Middle frontal gyrus (tissue), 1 donor: ENCODE results near the gene C19orf85.
"Not testable (repeated sequence)": the region's sequence is repeated elsewhere in the genome, so short reads cannot be mapped to it uniquely, and the experiment has no call there.

Source experiments
- DNase-seq: peaks from one replicate; pipeline ENCODE4 v3.0.0-alpha.2; 2015; ENCODE audit warnings: low spot score; ENCODE audit errors: extremely low spot score

The C19orf85 gene

DNA sequence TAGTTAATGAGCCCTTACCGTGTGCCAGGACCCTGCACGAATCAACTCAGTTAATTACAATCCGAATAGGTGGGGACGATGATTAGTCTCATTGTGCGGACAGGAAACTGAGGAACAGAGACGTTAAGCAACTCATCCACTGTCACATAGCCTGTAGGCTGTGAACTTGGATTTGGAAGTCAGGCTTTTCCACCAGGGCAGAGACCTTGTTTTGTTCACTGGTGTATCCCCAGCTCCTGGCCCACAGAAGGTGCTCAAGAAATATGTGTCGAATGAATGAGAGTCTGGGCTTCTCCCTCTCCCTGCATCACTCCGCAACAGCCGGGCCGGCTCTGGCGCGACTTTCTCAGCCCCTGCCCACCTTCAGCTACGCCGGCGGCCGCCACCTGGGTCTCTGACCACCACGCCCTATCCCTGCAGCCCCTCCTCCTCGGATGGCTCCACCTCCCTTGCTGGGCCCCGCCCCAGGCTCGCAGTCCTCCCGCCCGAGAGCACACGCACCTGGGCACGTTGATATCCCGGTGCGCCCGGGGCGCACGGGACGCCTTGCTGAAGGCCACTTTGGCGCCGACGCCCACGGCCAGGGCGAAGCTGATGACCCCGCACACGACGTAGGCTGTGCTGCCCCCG, 22.7 kb downstream of the C19orf85 start:
- DNase-seq: no peak

DNA sequence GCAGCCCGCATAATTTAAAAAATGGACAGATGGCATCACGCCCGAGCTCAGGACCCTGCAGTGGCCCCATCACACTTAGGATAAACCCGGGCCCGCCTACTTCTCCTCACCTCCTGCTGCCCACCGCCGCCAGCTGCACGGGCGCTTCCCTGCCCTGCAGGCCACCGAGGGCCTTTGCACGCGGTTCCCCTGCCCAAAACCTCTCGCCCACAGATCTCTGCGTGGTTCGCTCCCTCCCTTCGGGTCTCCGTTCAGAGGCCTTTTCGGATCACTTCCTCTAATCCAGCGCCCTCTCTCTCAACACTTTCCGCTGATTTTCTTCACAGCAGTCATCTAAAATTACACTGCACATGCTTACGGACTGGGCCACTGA, 23.2 kb downstream of the C19orf85 start:
- DNase-seq: no peak

GRCh38 chr19:55440411-55441105, 24.0 kb downstream of the C19orf85 start:
- DNase-seq: no peak

DNA sequence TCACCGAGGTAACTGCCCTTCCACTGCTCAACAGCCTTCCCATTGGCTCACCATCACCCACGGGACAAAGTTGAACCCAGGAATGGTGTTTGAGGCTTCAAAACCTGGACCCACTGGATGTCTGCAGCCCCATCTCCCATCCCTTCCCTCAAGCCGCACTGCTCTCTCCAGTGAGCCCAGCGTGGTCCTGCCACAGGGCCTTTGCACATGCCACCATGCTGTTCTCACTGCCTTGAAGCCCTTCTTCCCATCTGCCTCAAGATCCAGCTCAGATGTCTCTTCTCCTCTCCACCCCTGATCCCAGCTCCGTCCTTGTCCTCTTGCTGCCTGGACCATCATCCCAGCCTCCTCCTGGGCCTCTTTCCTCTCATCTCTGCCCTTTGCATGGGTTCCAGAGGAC, 25.5 kb downstream of the C19orf85 start:
- DNase-seq: no peak

DNA sequence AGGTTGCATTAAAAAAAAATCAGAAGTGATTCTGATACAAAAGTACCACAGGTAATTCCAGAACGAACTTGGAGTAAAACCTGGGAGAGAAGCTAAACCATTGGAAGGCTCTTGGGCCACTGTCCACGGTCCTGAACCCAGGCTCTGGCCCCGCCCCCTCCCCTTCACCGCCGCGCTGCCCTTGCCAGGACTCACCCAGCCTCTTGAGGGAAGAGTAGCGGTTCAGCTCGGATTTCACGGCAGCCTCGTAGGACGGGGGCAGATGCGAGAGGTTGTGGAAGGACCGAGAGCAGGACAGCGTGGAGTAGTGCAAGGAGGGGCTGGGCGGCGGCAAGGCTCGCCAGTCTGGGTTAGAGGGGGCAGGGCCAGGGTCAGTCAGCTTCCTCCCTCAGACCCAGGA, 27.1 kb downstream of the C19orf85 start:
- no peak for DNase-seq

- no peak for DNase-seq
Measured at GRCh38 chr19:55436847-55437246, 27.7 kb downstream of the C19orf85 start.

- no peak for DNase-seq
Measured at GRCh38 chr19:55435020-55435419, 29.5 kb downstream of the C19orf85 start.

DNA sequence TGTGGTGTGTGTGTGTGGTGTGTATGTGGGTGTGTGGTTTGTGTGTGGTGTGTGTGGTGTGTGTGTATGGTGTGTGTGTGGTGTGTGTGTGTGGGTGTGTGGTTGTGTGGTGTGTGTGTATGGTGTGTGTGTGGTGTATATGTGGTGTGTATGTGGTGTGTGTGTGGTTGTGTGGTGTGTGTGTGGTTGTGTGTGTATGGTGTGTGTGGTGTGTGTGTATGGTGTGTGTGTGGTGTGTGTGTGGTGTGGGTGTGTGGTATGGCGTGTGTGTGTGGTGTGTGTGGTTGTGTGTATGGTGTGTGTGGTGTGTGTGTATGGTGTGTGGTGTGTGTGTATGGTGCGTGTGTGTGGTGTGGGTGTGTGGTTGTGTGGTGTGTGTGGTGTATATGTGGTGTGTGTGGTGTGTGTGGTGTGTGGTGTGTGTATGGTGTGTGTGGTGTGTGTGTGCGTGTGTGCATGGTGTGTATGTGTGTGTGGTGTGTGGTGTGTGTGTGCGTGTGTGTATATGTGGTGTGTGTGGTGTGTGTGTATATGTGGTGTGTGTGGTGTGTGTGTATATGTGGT, 30.1 kb downstream of the C19orf85 start:
- DNase-seq: no peak

GRCh38 chr19:55433292-55433691, 31.3 kb downstream of the C19orf85 start:
- DNase-seq: no peak

- DNase-seq: no peak
Measured at GRCh38 chr19:55432241-55432959, 32.2 kb downstream of the C19orf85 start.

GRCh38 chr19:55431183-55431582, 33.4 kb downstream of the C19orf85 start:
- DNase-seq: no peak

DNA sequence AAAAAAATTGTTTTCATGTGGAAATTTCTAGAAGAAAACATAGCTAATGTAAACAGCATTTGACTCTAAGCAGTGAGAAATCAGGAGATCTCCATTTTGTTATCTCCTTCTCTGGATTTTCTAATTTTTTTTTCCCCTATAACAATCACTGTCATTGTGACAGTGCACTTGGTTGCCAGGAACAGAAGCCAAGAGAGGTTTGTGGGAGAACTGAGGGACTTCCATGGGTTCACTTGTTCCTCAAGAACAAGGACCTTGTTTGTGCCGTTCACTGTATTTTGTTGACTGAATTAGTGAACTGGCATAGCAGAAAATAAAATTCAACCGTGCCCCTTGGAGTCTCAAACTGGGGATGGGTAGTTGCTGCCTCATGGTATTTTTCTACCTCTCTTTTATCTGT, 38.5 kb downstream of the C19orf85 start:
- DNase-seq: peak; percentile 74

- DNase-seq: no peak
Measured at GRCh38 chr19:55424518-55424917, 40.0 kb downstream of the C19orf85 start.

DNA sequence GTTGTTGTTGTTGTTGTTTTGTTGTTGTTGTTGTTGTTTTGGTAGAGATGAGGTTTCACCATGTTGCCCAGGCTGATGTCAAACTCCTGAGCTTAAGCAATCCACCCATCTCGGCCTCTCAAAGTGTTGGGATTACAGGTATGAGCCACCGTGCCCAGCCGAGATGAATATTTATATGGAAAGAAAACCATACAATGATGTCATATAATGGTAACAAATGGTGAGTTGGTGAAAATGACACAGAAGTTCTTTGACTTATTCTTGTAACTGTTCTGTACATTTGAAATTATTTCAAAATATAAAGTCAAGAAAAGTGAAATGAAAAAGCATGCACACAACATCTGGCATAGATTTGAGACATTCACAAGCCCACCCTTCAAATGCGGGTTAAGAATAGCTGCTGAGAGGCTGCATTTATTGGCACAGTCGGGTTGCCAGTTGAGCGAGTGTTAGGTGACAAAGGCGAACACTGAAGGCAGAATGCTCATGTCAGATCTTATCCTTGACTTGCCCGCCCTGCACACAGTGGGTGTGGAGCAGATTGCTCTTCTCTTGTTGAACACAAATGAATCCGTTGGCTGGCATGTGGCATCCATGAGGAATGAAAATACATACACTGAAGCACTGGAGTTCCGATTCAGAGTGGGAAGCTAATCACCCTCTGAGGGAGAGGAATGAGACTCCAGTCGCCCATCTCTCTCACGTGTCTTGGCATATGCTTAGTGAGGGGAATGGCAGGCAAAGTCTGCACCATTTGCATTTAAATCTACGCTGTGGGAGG, 41.1 kb downstream of the C19orf85 start:
- no peak for DNase-seq

GRCh38 chr19:55421281-55421680, 43.3 kb downstream of the C19orf85 start:
- not testable (repeated sequence) for DNase-seq

GRCh38 chr19:55419624-55420236, 44.8 kb downstream of the C19orf85 start:
- DNase-seq: no peak

- no peak for DNase-seq
Measured at GRCh38 chr19:55419103-55419502, 45.4 kb downstream of the C19orf85 start.

DNA sequence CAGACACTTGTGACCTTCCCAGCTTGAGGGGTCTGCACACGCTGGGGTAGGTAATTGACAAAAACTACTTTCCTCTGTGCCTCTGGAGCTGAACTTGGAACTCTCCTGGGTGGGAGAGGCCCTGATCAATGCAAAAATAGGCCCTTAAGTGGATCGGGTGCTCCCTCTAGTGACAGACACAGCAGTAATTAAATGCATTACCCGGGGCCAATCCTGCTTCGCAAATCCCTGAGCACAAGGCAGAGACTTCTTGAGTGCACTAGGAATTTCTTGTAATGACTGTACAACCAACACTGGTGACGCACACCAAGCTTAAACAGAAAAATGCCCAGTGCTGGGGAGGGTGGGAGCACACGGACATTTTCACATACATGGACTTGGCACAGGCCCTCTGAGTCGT, 46.4 kb downstream of the C19orf85 start:
- peak; percentile 59 for DNase-seq
